GM20431 (cell line): ENCODE results near the gene BSND.

Experiments
- in situ Hi-C: fragments of 300-500 bp; cut with MseI, MboI; formaldehyde crosslinking; loops from one replicate; pipeline ENCODE4 v1.15.0; 2020; ENCODE audit warnings: low sequenced_read_pairs; ENCODE audit not compliant: unreplicated experiment

The BSND gene

GRCh38 chr1:54989968-54990810 lies 8.5 kb upstream of the BSND start:
- in situ Hi-C loops: no loop called here

GRCh38 chr1:54990916-54991315 lies 7.8 kb upstream of the BSND start:
- in situ Hi-C loops: no loop called here

- in situ Hi-C loops: no loop called here
Observed at GRCh38 chr1:54991939-54992338, 6.8 kb upstream of the BSND start.

GRCh38 chr1:54993140-54993539 lies 5.6 kb upstream of the BSND start:
- in situ Hi-C loops: no loop called here

GRCh38 chr1:54994355-54994990 lies 4.3 kb upstream of the BSND start:
- in situ Hi-C loops: no loop called here

GRCh38 chr1:54995013-54995760 lies 3.5 kb upstream of the BSND start:
- in situ Hi-C loops: loop anchor here (5.0 kb wide), 1 partner anchor 43 kb away; no protein-coding TSS in a partner anchor

- in situ Hi-C loops: loop anchor here (5.0 kb wide), 1 partner anchor 44 kb away; no protein-coding TSS in a partner anchor
Observed at GRCh38 chr1:54995835-54996234, 2.9 kb upstream of the BSND start.

GRCh38 chr1:54996359-54996868 lies 2.3 kb upstream of the BSND start:
- in situ Hi-C loops: loop anchor here (5.0 kb wide), 1 partner anchor 44 kb away; no protein-coding TSS in a partner anchor

GRCh38 chr1:54996869-54997710 lies 1.6 kb upstream of the BSND start:
- in situ Hi-C loops: loop anchor here (5.0 kb wide), 1 partner anchor 45 kb away; no protein-coding TSS in a partner anchor

GRCh38 chr1:54997711-54997986 lies 1.1 kb upstream of the BSND start:
- in situ Hi-C loops: loop anchor here (5.0 kb wide), 1 partner anchor 45 kb away; no protein-coding TSS in a partner anchor

- in situ Hi-C loops: loop anchor here (5.0 kb wide), 1 partner anchor 46 kb away; no protein-coding TSS in a partner anchor
Observed at GRCh38 chr1:54998100-54998499, 633 bp upstream of the BSND start.

GRCh38 chr1:55000110-55001085 lies 1.7 kb downstream of the BSND start:
- in situ Hi-C loops: no loop called here

GRCh38 chr1:55001311-55001710 lies 2.6 kb downstream of the BSND start:
- in situ Hi-C loops: no loop called here

- in situ Hi-C loops: no loop called here
Observed at GRCh38 chr1:55002686-55003085, 4.0 kb downstream of the BSND start.

GRCh38 chr1:55005351-55006140 lies 6.8 kb downstream of the BSND start:
- in situ Hi-C loops: no loop called here

- in situ Hi-C loops: no loop called here
Observed at GRCh38 chr1:55006931-55007330, 8.2 kb downstream of the BSND start.

GRCh38 chr1:55007625-55008024 lies 8.9 kb downstream of the BSND start:
- in situ Hi-C loops: no loop called here
